PFSK-1 (cell line): Measurements from ENCODE around the gene WDR54.

Experiments
- FOXP2 ChIP-seq: optimal IDR thresholded peaks from 2 replicates; pipeline ENCODE3; 2011; ENCODE audit warnings: borderline replicate concordance, control low read depth, inconsistent platforms; ENCODE audit not compliant: insufficient read depth; ENCODE audit errors: extremely low read length, extremely low read depth
- POLR2AphosphoS5 ChIP-seq: IDR thresholded peaks from 2 replicates; pipeline ENCODE4 v1.6.1; 2012; ENCODE audit warnings: low read depth, mild to moderate bottlenecking, control low read depth, low read length, moderate library complexity
- TF ChIP-seq, protein P1 (sequence below), 2 experiments: IDR thresholded peaks; 2 replicates each; pipeline versions ENCODE4 v1.6.1 to v1.8.0; 2011 to 2012; ENCODE audit warnings: low read depth in 2 of 2, low read length in 2 of 2, control low read depth in 1 of 2, inconsistent platforms in 1 of 2, mild to moderate bottlenecking in 1 of 2, moderate library complexity in 1 of 2; ENCODE audit not compliant: insufficient read depth in 1 of 2

DNA sequence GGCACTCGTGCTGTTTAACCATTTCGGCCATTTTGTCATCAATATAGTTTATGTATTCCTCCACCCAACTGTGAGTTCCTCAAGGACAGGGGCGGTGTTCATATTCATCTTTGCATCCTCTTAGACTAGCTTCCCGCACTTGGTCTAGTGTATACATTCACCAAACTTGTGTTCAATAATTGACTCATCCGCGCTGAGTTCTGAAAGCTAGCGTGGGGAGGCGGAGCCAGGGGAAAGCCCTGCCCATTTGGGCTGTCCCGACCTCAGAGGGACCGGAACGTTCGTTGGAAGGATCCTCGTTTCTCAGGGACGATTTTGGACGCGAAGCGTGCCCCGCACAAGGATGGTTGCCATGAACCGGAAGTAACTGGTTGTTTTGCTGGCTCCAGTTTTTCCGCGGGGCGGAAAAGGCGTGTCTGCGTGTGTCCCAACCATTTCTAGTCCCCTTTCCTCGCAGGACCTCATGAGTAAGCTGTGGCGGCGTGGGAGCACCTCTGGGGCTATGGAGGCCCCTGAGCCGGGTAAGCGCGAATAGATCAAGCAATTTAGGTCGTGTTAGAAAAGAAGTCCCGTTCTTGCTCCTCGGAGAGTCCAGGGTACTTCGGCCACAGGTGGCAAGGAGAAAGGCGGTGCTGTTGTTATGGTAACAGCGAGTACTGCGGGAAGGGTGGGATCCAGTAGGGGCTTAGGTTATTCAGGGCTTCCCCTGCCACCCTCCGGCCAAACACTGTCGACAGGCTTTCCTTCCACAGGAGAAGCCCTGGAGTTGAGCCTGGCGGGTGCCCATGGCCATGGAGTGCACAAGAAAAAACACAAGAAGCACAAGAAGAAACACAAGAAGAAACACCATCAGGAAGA lies 33.4 kb downstream of the WDR54 start, which contains the start of gene INO80B:
- TF ChIP-seq, protein P1, sequence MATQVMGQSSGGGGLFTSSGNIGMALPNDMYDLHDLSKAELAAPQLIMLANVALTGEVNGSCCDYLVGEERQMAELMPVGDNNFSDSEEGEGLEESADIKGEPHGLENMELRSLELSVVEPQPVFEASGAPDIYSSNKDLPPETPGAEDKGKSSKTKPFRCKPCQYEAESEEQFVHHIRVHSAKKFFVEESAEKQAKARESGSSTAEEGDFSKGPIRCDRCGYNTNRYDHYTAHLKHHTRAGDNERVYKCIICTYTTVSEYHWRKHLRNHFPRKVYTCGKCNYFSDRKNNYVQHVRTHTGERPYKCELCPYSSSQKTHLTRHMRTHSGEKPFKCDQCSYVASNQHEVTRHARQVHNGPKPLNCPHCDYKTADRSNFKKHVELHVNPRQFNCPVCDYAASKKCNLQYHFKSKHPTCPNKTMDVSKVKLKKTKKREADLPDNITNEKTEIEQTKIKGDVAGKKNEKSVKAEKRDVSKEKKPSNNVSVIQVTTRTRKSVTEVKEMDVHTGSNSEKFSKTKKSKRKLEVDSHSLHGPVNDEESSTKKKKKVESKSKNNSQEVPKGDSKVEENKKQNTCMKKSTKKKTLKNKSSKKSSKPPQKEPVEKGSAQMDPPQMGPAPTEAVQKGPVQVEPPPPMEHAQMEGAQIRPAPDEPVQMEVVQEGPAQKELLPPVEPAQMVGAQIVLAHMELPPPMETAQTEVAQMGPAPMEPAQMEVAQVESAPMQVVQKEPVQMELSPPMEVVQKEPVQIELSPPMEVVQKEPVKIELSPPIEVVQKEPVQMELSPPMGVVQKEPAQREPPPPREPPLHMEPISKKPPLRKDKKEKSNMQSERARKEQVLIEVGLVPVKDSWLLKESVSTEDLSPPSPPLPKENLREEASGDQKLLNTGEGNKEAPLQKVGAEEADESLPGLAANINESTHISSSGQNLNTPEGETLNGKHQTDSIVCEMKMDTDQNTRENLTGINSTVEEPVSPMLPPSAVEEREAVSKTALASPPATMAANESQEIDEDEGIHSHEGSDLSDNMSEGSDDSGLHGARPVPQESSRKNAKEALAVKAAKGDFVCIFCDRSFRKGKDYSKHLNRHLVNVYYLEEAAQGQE (IDR thresholded peaks at IDR 0.05; ENCODE audit: insufficient read depth in 1 of 2, low read depth in 2 of 2, low read length in 2 of 2): no peak
- TF ChIP-seq POLR2AphosphoS5: peak; percentile 82; the same call in 1 of the 2 replicates
- TF ChIP-seq FOXP2: peak; percentile 77
